Measurements from ENCODE around the gene COQ7. TPM values are rescaled to one million over a fixed set of nuclear protein-coding genes. Genes with fewer than 3 reads are reported as not detected.

COQ7 gene
- total RNA-seq, 2 donors from 2014 or later, result 19.6 to 27.3 TPM

DNA sequence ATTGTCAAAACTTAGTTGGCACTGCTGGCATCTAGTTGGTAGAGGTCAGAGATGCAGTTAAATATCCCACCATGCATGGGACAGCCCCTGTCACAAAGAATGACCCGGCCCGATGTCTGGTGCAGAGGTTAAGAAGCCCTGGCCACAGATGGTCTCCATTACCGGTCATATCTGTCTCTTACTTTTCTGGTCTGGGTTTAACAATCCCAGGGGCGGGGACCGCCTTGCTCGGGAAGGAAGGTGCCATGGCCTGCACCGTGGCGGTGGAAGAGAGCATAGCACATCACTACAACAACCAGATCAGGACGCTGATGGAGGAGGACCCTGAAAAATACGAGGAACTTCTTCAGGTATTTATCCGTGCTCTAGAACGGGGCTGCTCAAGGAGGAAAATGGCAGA lies 8.1 kb downstream of the COQ7 start:
- Histone ChIP-seq H3K4me1 (no peaks in the 10 kb centered on the region), H3K27me3 (no peaks in the 10 kb centered on the region), H3K27ac (no peak overlapping the region), H3K36me3 (peaks cover 42% of the 10 kb centered on the region), H3K4me3 (no peak overlapping the region), H3K9me3 (no peaks in the 10 kb centered on the region)
- no peak for DNase-seq (ENCODE audit: low spot score)
- no peak for TF ChIP-seq CTCF (IDR thresholded peaks at IDR 0.05)

DNA sequence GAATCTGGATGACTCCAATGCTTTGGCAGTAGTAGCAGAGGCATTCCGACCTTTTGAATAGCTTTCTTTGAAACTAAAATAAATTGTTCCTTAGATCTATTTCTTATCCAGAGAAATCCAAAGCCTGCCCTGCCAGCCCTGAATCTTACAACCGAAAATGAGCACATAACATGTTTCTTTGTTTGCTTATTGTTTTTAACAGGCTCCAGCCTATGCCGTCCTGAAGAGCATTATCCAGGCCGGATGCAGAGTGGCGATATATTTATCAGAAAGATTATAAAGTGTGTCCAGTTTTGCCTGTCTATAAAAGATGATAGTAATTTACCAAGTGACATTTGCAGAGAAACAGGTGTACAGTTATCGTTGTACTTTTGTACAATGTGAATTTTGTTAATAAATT lies 10.5 kb downstream of the COQ7 start:
- no peak for DNase-seq (ENCODE audit: low spot score)
- no peak for TF ChIP-seq CTCF (IDR thresholded peaks at IDR 0.05)
- Histone ChIP-seq H3K27ac (no peak overlapping the region), H3K27me3 (no peaks in the 10 kb centered on the region), H3K4me1 (no peaks in the 10 kb centered on the region), H3K9me3 (no peaks in the 10 kb centered on the region), H3K4me3 (no peak overlapping the region), H3K36me3 (peaks cover 50% of the 10 kb centered on the region)

DNA sequence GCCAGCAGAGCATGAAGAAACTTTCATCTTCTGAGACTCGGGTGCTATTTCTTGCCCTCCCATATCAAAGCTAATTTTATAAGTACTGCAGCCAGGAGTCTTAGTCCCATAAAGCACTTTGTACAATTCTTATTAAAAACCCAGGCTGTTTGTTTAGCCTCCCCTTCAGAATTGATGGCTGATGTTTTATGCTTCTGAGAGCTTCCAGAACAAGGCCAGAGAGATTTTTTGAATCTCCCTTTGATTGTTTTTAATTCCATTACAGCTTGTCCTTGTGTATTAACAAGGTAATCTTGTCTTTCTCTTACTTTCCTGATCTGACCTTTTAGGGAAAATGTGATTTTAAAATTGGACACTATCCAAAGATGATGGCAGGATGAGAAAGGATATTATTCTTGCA lies 16.3 kb downstream of the COQ7 start:
- Histone ChIP-seq H3K27me3 (no peaks in the 10 kb centered on the region), H3K4me3 (no peak overlapping the region), H3K9me3 (no peaks in the 10 kb centered on the region), H3K36me3 (peaks cover 18% of the 10 kb centered on the region), H3K4me1 (peaks cover 0 to 10% of the 10 kb centered on the region in 2 donors), H3K27ac (no peak overlapping the region)
- DNase-seq (ENCODE audit: low spot score), result no peak
- TF ChIP-seq CTCF (IDR thresholded peaks at IDR 0.05), result no peak

- no peak overlapping the region for H3K27ac ChIP-seq
- DNase-seq (ENCODE audit: low spot score), result no peak
- peaks cover 0 to 10% of the 10 kb centered on the region in 2 donors for H3K4me1 ChIP-seq
- no peak overlapping the region for H3K4me3 ChIP-seq
- no peaks in the 10 kb centered on the region for H3K9me3 ChIP-seq
- TF ChIP-seq CTCF (IDR thresholded peaks at IDR 0.05), result no peak
- H3K27me3 ChIP-seq, result no peaks in the 10 kb centered on the region
- peaks cover 13% of the 10 kb centered on the region for H3K36me3 ChIP-seq
These were observed 16.7 kb downstream of the COQ7 start for GRCh38 chr16:19084139-19084538.

GRCh38 chr16:19084879-19085278 lies 17.5 kb downstream of the COQ7 start:
- Histone ChIP-seq H3K27ac (no peak overlapping the region), H3K27me3 (no peaks in the 10 kb centered on the region), H3K4me3 (no peak overlapping the region), H3K36me3 (peaks cover 8% of the 10 kb centered on the region), H3K9me3 (no peaks in the 10 kb centered on the region), H3K4me1 (peaks cover 0 to 10% of the 10 kb centered on the region in 2 donors)
- no peak for TF ChIP-seq CTCF (IDR thresholded peaks at IDR 0.05)
- no peak for DNase-seq (ENCODE audit: low spot score)

GRCh38 chr16:19085679-19086200 lies 18.3 kb downstream of the COQ7 start:
- no peak for DNase-seq (ENCODE audit: low spot score)
- Histone ChIP-seq H3K4me3 (no peak overlapping the region), H3K36me3 (peaks cover 8% of the 10 kb centered on the region), H3K27ac (no peak overlapping the region), H3K4me1 (peaks cover 0 to 10% of the 10 kb centered on the region in 2 donors), H3K27me3 (no peaks in the 10 kb centered on the region), H3K9me3 (no peaks in the 10 kb centered on the region)
- no peak for TF ChIP-seq CTCF (IDR thresholded peaks at IDR 0.05)
